Upper lobe of left lung (tissue), 4 donors: Measurements from ENCODE around the gene RUVBL2.
A peak's percentile ranks its signal among the peaks of the same experiment; 100 is the strongest.

Experiments used
- CTCF ChIP-seq, 6 experiments: fragments of 450-650 bp in 4 of 6; fragments of 200-600 bp in 2 of 6; sonication (generic) in 2 of 6; IDR thresholded peaks; one replicate each; pipeline ENCODE4 v1.5.1; 2016 to 2019; ENCODE audit warnings: antibody characterized with exemption in 6 of 6
- EP300 ChIP-seq, 4 donors: sonication (generic); formaldehyde crosslinking; IDR thresholded peaks; one replicate each; pipeline ENCODE4 v1.5.1; 2017; ENCODE audit warnings: antibody characterized with exemption in 4 of 4, control low read depth in 2 of 4
- POLR2A ChIP-seq, 4 donors: fragments of 450-650 bp; IDR thresholded peaks; one replicate each; pipeline ENCODE4 v1.5.1; 2016 to 2017; ENCODE audit warnings: antibody characterized with exemption in 4 of 4, mild to moderate bottlenecking in 2 of 4
- POLR2AphosphoS5 ChIP-seq, 2 donors: sonication (generic); formaldehyde crosslinking; IDR thresholded peaks; one replicate each; pipeline ENCODE4 v1.5.1; 2017; ENCODE audit warnings: antibody characterized with exemption in 2 of 2

GRCh38 chr19:48970923-48971395, 22.7 kb upstream of the RUVBL2 start:
- TF ChIP-seq CTCF (IDR thresholded peaks at IDR 0.05) (peak; percentile 81 to 95 (median 89)), POLR2A (IDR thresholded peaks at IDR 0.05) (no peak), EP300 (IDR thresholded peaks at IDR 0.05) (no peak), POLR2AphosphoS5 (IDR thresholded peaks at IDR 0.05) (peak in 1 of 2 donors; percentile 48)
